ENCODE measurements around the gene NCOR1.
"Not testable (repeated sequence)": the region's sequence is repeated elsewhere in the genome, so short reads cannot be mapped to it uniquely, and the experiment has no call there.

The NCOR1 gene

DNA sequence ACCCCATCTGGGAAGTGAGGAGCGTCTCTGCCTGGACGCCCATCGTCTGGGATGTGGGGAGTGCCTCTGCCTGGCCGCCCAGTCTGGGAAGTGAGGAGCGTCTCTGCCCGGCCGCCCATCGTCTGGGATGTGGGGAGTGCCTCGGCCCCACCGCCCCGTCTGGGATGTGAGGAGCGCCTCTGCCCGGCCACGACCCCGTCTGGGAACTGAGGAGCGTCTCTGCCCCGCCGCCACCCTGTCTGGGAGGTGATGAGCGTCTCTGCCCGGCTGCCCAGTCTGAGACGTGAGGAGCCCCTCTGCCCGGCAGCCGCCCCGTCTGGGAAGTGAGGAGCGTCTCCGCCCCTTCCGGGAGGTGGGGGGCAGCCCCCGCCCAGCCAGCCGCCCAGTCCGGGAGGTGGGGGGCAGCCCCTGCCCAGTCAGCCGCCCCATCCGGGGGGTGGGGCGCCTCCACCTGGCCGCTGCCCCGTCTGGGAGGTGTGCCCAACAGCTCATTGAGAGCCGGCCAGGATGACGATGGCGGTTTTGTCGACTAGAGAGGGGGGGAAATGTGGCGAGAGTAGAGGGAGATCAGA is 69.9 kb downstream of the NCOR1 start:
- DNase-seq: not testable (repeated sequence)

DNA sequence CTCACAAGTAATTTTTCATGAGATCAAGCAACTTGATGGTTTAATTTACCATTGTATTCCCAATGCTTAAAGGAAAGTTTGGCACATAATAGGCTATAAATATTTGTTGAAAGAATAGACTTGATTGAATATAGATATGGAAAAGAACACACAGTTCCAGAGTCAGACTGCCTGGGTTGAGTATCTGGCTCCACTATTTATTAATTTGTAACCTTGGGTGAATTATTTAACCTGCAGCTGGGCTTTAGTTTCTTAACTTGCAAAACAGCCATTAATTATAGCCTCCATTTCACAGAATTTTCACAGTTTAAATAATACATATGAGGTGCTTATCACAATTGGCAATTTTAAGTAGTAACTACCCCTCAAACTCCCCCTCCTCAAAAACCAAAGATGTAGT is 73.6 kb downstream of the NCOR1 start:
- no peak for DNase-seq

DNA sequence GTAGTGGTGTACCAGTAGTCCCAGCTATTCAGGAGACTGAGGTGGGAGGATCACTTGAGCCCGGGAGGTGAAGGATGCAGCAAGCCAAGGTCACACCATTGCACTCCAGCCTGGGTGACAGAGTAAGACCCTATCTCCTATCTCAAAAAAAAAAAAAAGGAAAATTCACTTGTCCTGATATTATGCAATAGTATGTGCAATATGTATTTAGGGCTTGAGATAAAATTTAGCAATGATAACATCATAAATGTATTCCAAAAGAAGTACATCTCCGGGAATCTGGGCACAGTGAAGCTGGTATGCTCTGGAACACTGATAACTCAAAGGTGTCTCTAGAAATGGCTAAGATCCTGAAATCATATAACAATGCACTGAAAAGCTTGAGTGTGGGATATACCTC is 74.5 kb downstream of the NCOR1 start:
- DNase-seq: no peak

- DNase-seq: no peak
Measured at GRCh38 chr17:16135461-16135860, 79.9 kb downstream of the NCOR1 start.

DNA sequence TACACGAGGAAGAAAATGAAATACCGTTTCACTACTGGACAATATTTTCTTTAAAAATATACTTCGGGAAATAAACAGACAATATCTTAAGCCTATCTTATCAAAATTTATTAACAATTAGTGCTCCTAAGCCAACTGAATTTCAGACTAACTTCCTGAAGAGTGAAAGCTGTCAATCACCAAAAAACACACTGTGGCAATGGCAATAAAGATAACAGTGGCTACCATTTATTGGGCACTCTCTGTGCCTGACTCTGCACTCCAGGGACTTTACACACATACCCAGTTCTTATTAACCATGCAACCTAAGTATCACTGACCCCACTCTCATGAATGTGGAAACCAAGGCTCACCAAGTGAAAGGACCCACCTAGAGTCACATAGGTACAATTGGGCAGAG is 83.7 kb downstream of the NCOR1 start:
- no peak for DNase-seq

GRCh38 chr17:16129441-16130205 is 85.7 kb downstream of the NCOR1 start:
- no peak for DNase-seq

DNA sequence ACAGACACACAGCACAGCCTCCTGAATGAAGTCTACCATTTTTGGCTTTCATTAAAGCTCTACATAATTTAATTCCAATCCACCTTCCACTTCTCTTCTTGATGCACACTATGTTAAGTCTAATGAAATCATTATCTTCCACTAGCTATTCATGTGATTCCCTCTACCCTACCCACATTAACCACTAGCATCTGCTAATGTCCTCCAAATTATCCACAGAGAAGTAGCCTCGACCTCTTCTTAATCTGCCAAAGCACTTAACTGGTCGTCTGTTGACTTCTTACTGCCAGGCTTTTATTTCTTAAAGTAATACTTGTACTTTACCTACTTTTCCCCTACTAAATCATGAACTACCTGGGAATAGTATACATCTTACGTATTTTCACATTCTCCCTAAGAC is 91.8 kb downstream of the NCOR1 start:
- DNase-seq: no peak

DNA sequence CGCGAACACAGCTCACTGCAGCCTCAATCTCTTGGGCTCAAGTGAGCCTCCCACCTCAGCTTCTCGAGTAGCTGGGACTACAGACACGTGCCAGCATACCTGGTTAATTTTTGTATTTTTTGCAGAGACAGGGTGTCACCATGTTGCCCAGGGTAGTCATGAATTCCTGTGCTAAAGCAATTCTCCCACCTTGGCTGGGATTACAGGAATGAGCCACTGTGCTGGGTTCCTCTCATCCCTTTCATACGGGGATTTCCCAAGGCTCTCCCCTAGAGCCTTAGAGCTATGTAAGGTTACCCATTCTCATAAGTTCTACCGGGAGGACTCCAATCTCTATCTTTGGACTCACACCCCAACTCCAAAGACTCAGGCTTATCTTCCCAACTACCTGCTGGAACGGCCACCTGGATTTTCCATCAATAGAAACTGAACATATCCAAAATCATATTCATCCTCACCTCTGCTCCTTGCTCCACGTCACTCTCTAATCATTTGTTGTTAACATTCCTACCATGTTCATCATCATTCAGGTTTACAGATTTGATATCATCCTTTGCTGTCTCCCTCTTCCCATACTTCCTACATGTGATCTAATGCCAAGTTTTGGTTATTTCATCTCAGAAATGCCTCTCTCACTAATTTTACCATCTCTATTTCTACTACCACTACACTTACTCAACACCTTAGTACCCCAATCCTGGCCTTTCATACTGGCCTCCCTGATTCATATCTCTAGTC is 92.5 kb downstream of the NCOR1 start:
- DNase-seq: no peak

- DNase-seq: no peak
Measured at GRCh38 chr17:16121915-16122314, 93.4 kb downstream of the NCOR1 start.

DNA sequence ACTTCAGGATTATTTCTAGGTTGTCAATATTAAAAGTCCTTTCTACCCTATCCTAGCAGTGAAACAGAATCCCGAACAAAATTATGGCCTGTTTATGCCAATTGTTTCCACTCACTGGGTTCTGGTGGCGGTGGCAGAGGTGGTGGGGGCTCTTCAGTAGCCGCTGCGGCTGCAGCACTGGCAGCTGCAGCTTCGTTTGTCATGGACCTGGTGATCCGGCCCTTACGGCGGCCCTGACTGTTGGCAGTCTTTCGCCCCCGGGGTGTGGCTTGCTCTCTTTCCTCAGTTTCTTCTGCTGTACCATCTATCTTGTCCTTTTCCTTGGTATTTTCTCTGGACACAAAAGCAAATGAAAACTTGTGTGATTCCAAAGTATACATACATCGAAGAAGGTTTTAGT is 94.4 kb downstream of the NCOR1 start:
- DNase-seq: no peak

- DNase-seq: no peak
Measured at GRCh38 chr17:16117149-16117548, 98.2 kb downstream of the NCOR1 start.

- DNase-seq: not testable (repeated sequence)
Measured at GRCh38 chr17:16115077-16115698, 100.1 kb downstream of the NCOR1 start.

- DNase-seq: no peak
Measured at GRCh38 chr17:16108871-16109270, 106.5 kb downstream of the NCOR1 start.

DNA sequence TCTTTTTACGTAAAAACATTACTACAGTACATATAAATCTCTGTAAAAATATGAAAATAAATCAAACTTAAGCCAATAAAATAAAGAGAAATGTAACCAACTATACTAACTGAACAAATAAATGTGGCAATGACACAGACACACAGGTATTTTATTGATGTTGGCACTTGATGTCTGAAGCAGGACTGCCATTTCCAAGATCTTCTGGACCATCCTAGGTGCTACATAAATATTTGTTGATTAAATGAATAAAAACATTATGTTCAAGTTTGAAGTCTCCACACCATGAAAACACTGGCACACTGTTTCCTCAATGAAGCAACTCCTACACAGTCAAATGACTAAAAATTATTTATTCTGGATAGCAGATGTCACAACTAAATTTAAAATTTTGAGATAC is 106.9 kb downstream of the NCOR1 start:
- no peak for DNase-seq

DNA sequence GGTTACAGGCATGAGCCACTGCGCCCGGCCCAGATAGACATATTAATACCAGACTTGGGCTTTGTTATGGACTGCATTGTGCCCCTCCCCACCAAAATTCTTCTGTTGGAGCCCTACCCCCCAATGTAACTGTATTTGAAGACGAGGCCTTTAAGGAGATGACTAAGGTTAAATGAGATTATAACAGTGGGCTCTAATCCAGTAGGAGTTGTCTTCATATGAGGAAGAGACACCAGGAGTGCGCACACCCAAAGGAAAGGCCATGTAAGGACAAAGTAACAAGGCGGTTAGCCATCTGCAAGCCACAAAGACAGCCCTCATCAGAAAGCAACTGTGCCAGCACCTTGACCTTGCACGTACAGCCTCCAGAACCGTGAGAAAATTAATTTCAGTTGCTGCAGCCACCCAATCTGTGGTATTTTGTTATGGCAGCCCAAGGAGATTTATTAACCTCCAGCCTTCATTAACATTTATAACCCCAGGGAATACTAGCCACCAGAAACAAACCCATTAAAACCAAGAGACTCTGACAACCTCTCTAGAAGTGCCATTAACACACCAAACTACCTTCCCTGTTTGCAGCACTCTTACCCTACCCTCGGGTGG is 108.1 kb downstream of the NCOR1 start:
- DNase-seq: no peak

GRCh38 chr17:16106161-16106891 is 109.0 kb downstream of the NCOR1 start:
- peak; percentile 78 for DNase-seq

GRCh38 chr17:16104189-16104588 is 111.1 kb downstream of the NCOR1 start:
- DNase-seq: no peak

- DNase-seq: no peak
Measured at GRCh38 chr17:16101440-16101839, 113.9 kb downstream of the NCOR1 start.

GRCh38 chr17:16100737-16101400 is 114.5 kb downstream of the NCOR1 start:
- no peak for DNase-seq

DNA sequence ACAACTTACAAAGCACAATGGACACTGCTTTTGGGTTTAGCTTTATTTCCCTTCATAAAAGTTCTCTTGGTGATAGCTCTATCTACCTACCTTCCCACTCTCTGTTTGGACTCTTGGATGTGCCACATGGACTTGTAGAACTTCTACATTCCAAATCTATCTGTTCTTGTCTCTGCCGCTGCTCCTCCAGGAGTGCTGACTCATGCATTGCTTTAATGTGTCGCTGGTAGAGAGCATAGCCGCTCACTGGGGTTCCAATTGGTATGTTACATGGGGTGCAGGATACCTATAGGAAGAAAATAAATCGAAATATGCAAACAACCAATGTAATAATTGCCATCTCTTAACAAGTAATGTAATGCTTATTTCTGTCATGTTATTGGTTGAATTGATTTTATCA is 123.6 kb downstream of the NCOR1 start:
- DNase-seq: no peak

- no peak for DNase-seq
Measured at GRCh38 chr17:16086957-16087356, 128.4 kb downstream of the NCOR1 start.

Data from NCI-H2029 (cell line).